ENCODE data around the gene KDM4C. TPM values are rescaled to one million over a fixed set of nuclear protein-coding genes. Genes with fewer than 3 reads are reported as not detected.

Gene KDM4C
- total RNA-seq, 2 experiments from 2014 or later, result 51.5 to 60.3 TPM

GRCh38 chr9:6956879-6957278 is 199.1 kb downstream of the KDM4C start:
- intact Hi-C loops (cut with micrococcal nuclease; ENCODE audit: unreplicated experiment), result no loop called here
- peaks cover 16% of the 10 kb centered on the region for H3K4me1 ChIP-seq (ENCODE audit: insufficient read depth, low read length, poor library complexity, severe bottlenecking)
- no peak overlapping the region for H2AFZ ChIP-seq (ENCODE audit: low read length)
- no peaks in the 10 kb centered on the region; the same call in 1 of the 2 replicates for H4K20me1 ChIP-seq (ENCODE audit: insufficient read depth, low read length)
- ChIA-PET CTCF (ENCODE audit: unreplicated experiment) (no interaction called here), POLR2A (interaction anchor here (0.5 to 0.9 kb wide), 3 partner anchors 64 to 132 kb away, joined by 3 to 5 read pairs (median 4); no protein-coding TSS in a partner anchor)
- DNase-seq (ENCODE audit: low spot score), result no peak
- H3K4me2 ChIP-seq (ENCODE audit: low read length), result no peak overlapping the region
- no TSS peak for BruUV-seq (replicated peaks)
- no peaks in the 10 kb centered on the region for H3K79me2 ChIP-seq (ENCODE audit: insufficient read depth, low read depth, low read length)
- H3K36me3 ChIP-seq (ENCODE audit: insufficient read depth, low read length), result no peaks in the 10 kb centered on the region
- H3K4me3 ChIP-seq (ENCODE audit: low read depth, low read length, poor library complexity, severe bottlenecking), result no peak overlapping the region
- no peaks in the 10 kb centered on the region for H3K9me3 ChIP-seq (ENCODE audit: low read length)
- no peak overlapping the region for H3K27ac ChIP-seq (ENCODE audit: low read depth, low read length, poor library complexity, severe bottlenecking)
- TF ChIP-seq CTCF (conservative IDR thresholded peaks at IDR 0.05; ENCODE audit: low read length) (no peak), EZH2phosphoT487 (IDR thresholded peaks at IDR 0.05; ENCODE audit: borderline replicate concordance, low read depth, low read length) (no peak)
- no peaks in the 10 kb centered on the region for H3K9me2 ChIP-seq (ENCODE audit: insufficient read depth, low read length)

GRCh38 chr9:6959270-6960000 is 201.7 kb downstream of the KDM4C start:
- no peak for DNase-seq (ENCODE audit: low spot score)

More at GRCh38 chr9:6959270-6960000, 201.7 kb downstream of the KDM4C start:
- H3K36me3 ChIP-seq (ENCODE audit: insufficient read depth, low read length), result no peaks in the 10 kb centered on the region
- no peak overlapping the region for H3K4me3 ChIP-seq (ENCODE audit: low read depth, low read length, poor library complexity, severe bottlenecking)
- H2AFZ ChIP-seq (ENCODE audit: low read length), result no peak overlapping the region
- no peaks in the 10 kb centered on the region for H3K79me2 ChIP-seq (ENCODE audit: insufficient read depth, low read depth, low read length)
- H3K9me2 ChIP-seq (ENCODE audit: insufficient read depth, low read length), result no peaks in the 10 kb centered on the region
- CTCF ChIA-PET (ENCODE audit: unreplicated experiment), result no interaction called here
- no peaks in the 10 kb centered on the region for H3K9me3 ChIP-seq (ENCODE audit: low read length)
- no peak overlapping the region for H3K4me2 ChIP-seq (ENCODE audit: low read length)
- intact Hi-C loops (cut with micrococcal nuclease; ENCODE audit: unreplicated experiment), result no loop called here
- H3K27ac ChIP-seq (ENCODE audit: low read depth, low read length, poor library complexity, severe bottlenecking), result no peak overlapping the region
- H3K4me1 ChIP-seq (ENCODE audit: insufficient read depth, low read length, poor library complexity, severe bottlenecking), result peaks cover 16% of the 10 kb centered on the region
- TF ChIP-seq EZH2phosphoT487 (IDR thresholded peaks at IDR 0.05; ENCODE audit: borderline replicate concordance, low read depth, low read length) (no peak), CTCF (conservative IDR thresholded peaks at IDR 0.05; ENCODE audit: low read length) (no peak)
- BruUV-seq (replicated peaks), result no TSS peak
- H4K20me1 ChIP-seq (ENCODE audit: insufficient read depth, low read length), result no peaks in the 10 kb centered on the region
- POLR2A ChIA-PET, result interaction anchor here (0.6 to 1.0 kb wide), 2 partner anchors 28 to 355 kb away, joined by 3 read pairs; no protein-coding TSS in a partner anchor
